ENCODE data around the gene P2RX3. TPM values are rescaled to one million over a fixed set of nuclear protein-coding genes. Genes with fewer than 3 reads are reported as not detected.
A peak's percentile ranks its signal among the peaks of the same experiment; 100 is the strongest.

The P2RX3 gene
- total and polyA plus RNA-seq, 4 experiments from 2014 or later, result not detected

GRCh38 chr11:57405271-57405860 is 67.2 kb downstream of the P2RX3 start:
- H3K27ac Mint-ChIP-seq, result peak overlapping the region in 1 of 7 donors; percentile 12
- peaks cover 23 to 33% of the 10 kb centered on the region in 2 donors for H3K36me3 Mint-ChIP-seq
- no peak for DNase-seq
- no peak overlapping the region for H3K27ac ChIP-seq (ENCODE audit: low read depth, low read length)
- no peaks in the 10 kb centered on the region for H3K9me3 Mint-ChIP-seq
- no peak overlapping the region for H3K4me3 ChIP-seq (ENCODE audit: low read length in 2 of 2)
- POLR2A ChIA-PET (ENCODE audit: partially characterized antibody), result no interaction called here
- H3K27me3 Mint-ChIP-seq, result no peaks in the 10 kb centered on the region
- intact Hi-C loops (cut with micrococcal nuclease), result no loop called here
- peaks cover 5 to 17% (median 12%) of the 10 kb centered on the region in 4 donors for H3K4me1 Mint-ChIP-seq
- no peaks in the 10 kb centered on the region for H3K27me3 ChIP-seq (ENCODE audit: insufficient read depth, low read length)
- peaks cover 8% of the 10 kb centered on the region for H3K4me1 ChIP-seq (ENCODE audit: insufficient read depth, low read length)
- H3K9me3 ChIP-seq (ENCODE audit: control insufficient read depth in 1 of 2, low read length in 2 of 2), result no peaks in the 10 kb centered on the region
- H3K4me3 Mint-ChIP-seq, result no peak overlapping the region
- CTCF ChIA-PET (ENCODE audit: partially characterized antibody), result no interaction called here
- H3K36me3 ChIP-seq (ENCODE audit: insufficient read depth, low read length), result peaks cover 28% of the 10 kb centered on the region

DNA sequence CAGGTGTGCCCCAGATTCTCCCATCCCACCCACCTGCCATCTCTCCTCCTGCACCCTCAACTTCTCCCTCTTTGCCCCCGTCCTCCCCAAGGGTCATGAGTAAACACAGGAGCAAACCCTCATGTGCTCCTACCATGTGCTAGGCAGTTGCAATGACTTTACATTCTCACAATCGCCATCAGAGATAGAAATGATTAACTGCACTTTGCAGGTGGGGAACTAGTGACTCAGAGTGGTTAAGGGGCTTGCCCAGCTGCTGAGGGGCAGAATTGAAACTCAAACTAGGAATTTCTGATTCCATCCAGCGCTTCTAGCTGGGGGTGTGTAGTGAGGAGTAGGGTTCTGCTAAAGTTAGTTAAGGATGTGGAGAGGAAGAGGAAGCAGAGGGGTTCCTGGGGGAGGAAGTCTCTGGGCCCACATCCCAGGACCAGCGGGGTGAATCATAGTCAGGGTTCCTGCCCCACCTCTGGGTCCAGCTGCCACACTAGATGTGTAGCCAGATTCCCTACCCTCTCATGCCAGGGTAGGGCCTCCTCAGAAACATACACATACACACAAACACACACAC is 68.3 kb downstream of the P2RX3 start:
- H3K36me3 Mint-ChIP-seq, result peaks cover 29 to 38% of the 10 kb centered on the region in 2 donors
- H3K4me3 Mint-ChIP-seq, result no peak overlapping the region
- intact Hi-C loops (cut with micrococcal nuclease), result no loop called here
- CTCF ChIA-PET (ENCODE audit: partially characterized antibody), result no interaction called here
- Histone ChIP-seq H3K27me3 (ENCODE audit: insufficient read depth, low read length) (no peaks in the 10 kb centered on the region), H3K4me3 (ENCODE audit: low read length in 2 of 2) (no peak overlapping the region), H3K9me3 (ENCODE audit: control insufficient read depth in 1 of 2, low read length in 2 of 2) (no peaks in the 10 kb centered on the region), H3K4me1 (ENCODE audit: insufficient read depth, low read length) (peaks cover 8% of the 10 kb centered on the region), H3K27ac (ENCODE audit: low read depth, low read length) (no peak overlapping the region), H3K36me3 (ENCODE audit: insufficient read depth, low read length) (peaks cover 30% of the 10 kb centered on the region)
- H3K9me3 Mint-ChIP-seq, result no peaks in the 10 kb centered on the region
- H3K27ac Mint-ChIP-seq, result peak overlapping the region in 4 of 7 donors; percentile 42 to 83 (median 69)
- H3K4me1 Mint-ChIP-seq, result peaks cover 5 to 17% (median 12%) of the 10 kb centered on the region in 4 donors
- H3K27me3 Mint-ChIP-seq, result no peaks in the 10 kb centered on the region
- POLR2A ChIA-PET (ENCODE audit: partially characterized antibody), result no interaction called here
- no peak for DNase-seq

DNA sequence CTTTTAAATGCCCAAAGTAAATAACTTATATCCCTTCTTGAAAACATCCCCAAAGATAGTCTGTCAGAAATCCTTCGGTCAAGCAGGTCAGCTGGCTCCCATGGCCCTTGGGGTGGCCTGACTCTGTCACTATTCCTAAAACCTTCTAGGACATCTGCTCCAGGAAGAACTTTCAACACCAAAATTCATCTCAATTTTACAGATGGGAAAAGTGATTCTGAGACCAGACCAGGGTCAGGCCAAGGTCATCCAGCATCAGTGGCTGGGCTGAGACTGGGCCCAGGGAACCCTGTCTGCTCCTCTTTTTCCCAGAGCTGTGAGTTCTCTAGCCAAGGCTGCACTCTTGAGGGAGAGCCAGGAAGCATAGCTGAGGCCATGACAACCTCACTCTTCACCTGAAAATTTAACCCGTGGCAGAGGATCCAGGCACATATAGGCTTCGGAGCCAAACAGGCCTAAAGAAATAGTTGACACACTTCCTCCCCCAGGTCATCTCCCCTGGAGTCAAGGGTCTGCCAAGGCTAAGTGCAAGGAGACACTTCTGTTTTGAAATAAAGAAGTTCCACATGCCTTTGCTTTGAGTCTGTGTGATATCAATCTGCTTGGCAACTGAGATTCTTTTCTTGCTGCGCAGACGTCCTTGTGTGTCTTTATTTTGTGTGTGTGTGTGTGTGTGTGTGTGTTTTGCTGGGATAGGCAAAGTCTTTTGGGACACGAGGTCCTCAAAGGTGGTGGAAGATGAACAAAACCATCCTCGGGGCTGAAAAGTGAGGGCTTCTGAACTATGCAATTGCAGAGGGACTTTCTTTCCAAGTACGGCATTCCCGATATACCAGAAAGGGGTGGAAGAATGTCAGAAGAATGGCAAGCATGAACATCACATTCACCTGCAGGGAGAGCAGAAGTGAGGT is 69.1 kb downstream of the P2RX3 start:
- POLR2A ChIA-PET (ENCODE audit: partially characterized antibody), result no interaction called here

GRCh38 chr11:57407941-57408475 is 69.9 kb downstream of the P2RX3 start:
- H3K4me1 Mint-ChIP-seq, result peaks cover 5 to 17% (median 10%) of the 10 kb centered on the region in 4 donors
- H3K27me3 Mint-ChIP-seq, result no peaks in the 10 kb centered on the region
- Histone ChIP-seq H3K27me3 (ENCODE audit: insufficient read depth, low read length) (no peaks in the 10 kb centered on the region), H3K27ac (ENCODE audit: low read depth, low read length) (no peak overlapping the region), H3K4me1 (ENCODE audit: insufficient read depth, low read length) (peaks cover 8% of the 10 kb centered on the region), H3K36me3 (ENCODE audit: insufficient read depth, low read length) (peaks cover 30% of the 10 kb centered on the region), H3K9me3 (ENCODE audit: control insufficient read depth in 1 of 2, low read length in 2 of 2) (no peaks in the 10 kb centered on the region), H3K4me3 (ENCODE audit: low read length in 2 of 2) (no peak overlapping the region)
- peak overlapping the region in 1 of 7 donors; percentile 55 for H3K27ac Mint-ChIP-seq
- H3K36me3 Mint-ChIP-seq, result peaks cover 42 to 44% of the 10 kb centered on the region in 2 donors
- CTCF ChIA-PET (ENCODE audit: partially characterized antibody), result interaction anchor here (0.9 kb wide), 1 partner anchor 50 kb away, joined by 4 read pairs; no protein-coding TSS in a partner anchor
- POLR2A ChIA-PET (ENCODE audit: partially characterized antibody), result no interaction called here
- H3K4me3 Mint-ChIP-seq, result no peak overlapping the region
- no peaks in the 10 kb centered on the region for H3K9me3 Mint-ChIP-seq
- intact Hi-C loops (cut with micrococcal nuclease), result no loop called here
- DNase-seq, result no peak

More for the DNA sequence above, 69.1 kb downstream of the P2RX3 start:
- Mint-ChIP-seq H3K4me3 (no peak overlapping the region), H3K27ac (peak overlapping the region in 4 of 7 donors; percentile 32 to 83 (median 48)), H3K9me3 (no peaks in the 10 kb centered on the region), H3K4me1 (peaks cover 5 to 17% (median 12%) of the 10 kb centered on the region in 4 donors), H3K27me3 (no peaks in the 10 kb centered on the region), H3K36me3 (peaks cover 38 to 40% of the 10 kb centered on the region in 2 donors)
- intact Hi-C loops (cut with micrococcal nuclease), result no loop called here
- no peak for DNase-seq
- Histone ChIP-seq H3K36me3 (ENCODE audit: insufficient read depth, low read length) (peaks cover 30% of the 10 kb centered on the region), H3K9me3 (ENCODE audit: control insufficient read depth in 1 of 2, low read length in 2 of 2) (no peaks in the 10 kb centered on the region), H3K4me1 (ENCODE audit: insufficient read depth, low read length) (peaks cover 8% of the 10 kb centered on the region), H3K27me3 (ENCODE audit: insufficient read depth, low read length) (no peaks in the 10 kb centered on the region), H3K4me3 (ENCODE audit: low read length in 2 of 2) (no peak overlapping the region), H3K27ac (ENCODE audit: low read depth, low read length) (no peak overlapping the region)
- CTCF ChIA-PET (ENCODE audit: partially characterized antibody), result interaction anchor here (0.5 kb wide), 1 partner anchor 53 kb away, joined by 5 read pairs; no protein-coding TSS in a partner anchor

GRCh38 chr11:57408771-57409170 is 70.6 kb downstream of the P2RX3 start:
- ChIA-PET CTCF (ENCODE audit: partially characterized antibody) (interaction anchor here (0.9 kb wide), 1 partner anchor 49 kb away, joined by 4 read pairs; no protein-coding TSS in a partner anchor), POLR2A (ENCODE audit: partially characterized antibody) (no interaction called here)
- Histone ChIP-seq H3K9me3 (ENCODE audit: control insufficient read depth in 1 of 2, low read length in 2 of 2) (no peaks in the 10 kb centered on the region), H3K27ac (ENCODE audit: low read depth, low read length) (no peak overlapping the region), H3K4me3 (ENCODE audit: low read length in 2 of 2) (no peak overlapping the region), H3K36me3 (ENCODE audit: insufficient read depth, low read length) (peaks cover 35% of the 10 kb centered on the region), H3K27me3 (ENCODE audit: insufficient read depth, low read length) (no peaks in the 10 kb centered on the region), H3K4me1 (ENCODE audit: insufficient read depth, low read length) (peaks cover 8% of the 10 kb centered on the region)
- Mint-ChIP-seq H3K4me1 (peaks cover 9 to 17% (median 10%) of the 10 kb centered on the region in 4 donors), H3K27me3 (no peaks in the 10 kb centered on the region), H3K9me3 (no peaks in the 10 kb centered on the region), H3K36me3 (peaks cover 50 to 51% of the 10 kb centered on the region in 2 donors), H3K4me3 (no peak overlapping the region), H3K27ac (no peak overlapping the region)
- DNase-seq, result no peak
- intact Hi-C loops (cut with micrococcal nuclease), result no loop called here

DNA sequence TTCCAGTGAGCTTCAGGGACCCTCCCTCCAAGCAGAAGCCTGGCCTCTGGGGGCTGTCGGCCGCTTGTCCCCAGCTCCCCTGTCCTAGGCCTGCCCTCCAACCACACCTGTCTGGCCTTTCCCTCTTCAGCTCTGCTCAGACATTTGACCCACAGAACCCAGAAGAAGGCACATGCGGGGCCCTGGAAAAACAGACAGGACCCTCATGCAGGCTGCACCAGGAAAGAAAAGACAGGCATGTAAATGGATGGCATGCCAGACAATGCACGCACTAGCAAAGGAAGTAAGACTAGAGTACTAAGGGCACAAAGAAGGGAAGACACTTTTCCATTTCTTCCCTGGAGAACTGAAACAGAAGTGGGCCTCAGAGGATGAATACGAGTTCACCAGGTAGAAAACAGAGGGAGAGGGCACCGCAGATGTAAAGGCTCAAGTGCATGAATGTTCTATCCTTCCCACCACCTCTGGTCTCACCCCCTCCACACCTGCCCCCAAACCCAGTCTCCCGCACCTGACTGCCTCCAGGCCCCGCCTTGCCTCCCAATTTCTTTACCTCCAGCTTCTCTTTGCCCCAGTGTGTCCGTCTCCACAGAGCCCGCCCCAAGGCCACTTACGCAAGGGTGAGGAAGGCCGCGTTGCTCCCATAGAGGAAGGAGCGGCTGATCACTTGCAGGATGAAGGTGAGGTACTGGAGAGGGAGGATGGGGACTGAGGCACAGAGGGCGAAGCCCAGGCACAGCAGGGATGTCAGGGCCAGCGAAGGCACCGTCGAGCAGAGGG is 71.4 kb downstream of the P2RX3 start:
- Histone ChIP-seq H3K4me1 (ENCODE audit: insufficient read depth, low read length) (peaks cover 8% of the 10 kb centered on the region), H3K27me3 (ENCODE audit: insufficient read depth, low read length) (no peaks in the 10 kb centered on the region), H3K36me3 (ENCODE audit: insufficient read depth, low read length) (peaks cover 39% of the 10 kb centered on the region), H3K9me3 (ENCODE audit: control insufficient read depth in 1 of 2, low read length in 2 of 2) (no peaks in the 10 kb centered on the region), H3K4me3 (ENCODE audit: low read length in 2 of 2) (no peak overlapping the region), H3K27ac (ENCODE audit: low read depth, low read length) (no peak overlapping the region)
- H3K4me1 Mint-ChIP-seq, result peaks cover 9 to 17% (median 10%) of the 10 kb centered on the region in 4 donors
- peak overlapping the region in 1 of 7 donors; percentile 25 for H3K27ac Mint-ChIP-seq
- no peak overlapping the region for H3K4me3 Mint-ChIP-seq
- intact Hi-C loops (cut with micrococcal nuclease), result no loop called here
- no peaks in the 10 kb centered on the region for H3K27me3 Mint-ChIP-seq
- H3K36me3 Mint-ChIP-seq, result peaks cover 54 to 58% of the 10 kb centered on the region in 2 donors
- no peak for DNase-seq
- ChIA-PET POLR2A (ENCODE audit: partially characterized antibody) (no interaction called here), CTCF (ENCODE audit: partially characterized antibody) (no interaction called here)
- no peaks in the 10 kb centered on the region for H3K9me3 Mint-ChIP-seq

Data from CD4-positive, alpha-beta memory T cell (primary cell).